Measurements from ENCODE around the gene TAS2R60.

GRCh38 chr7:143422033-143422432 lies 21.2 kb upstream of the TAS2R60 start:
- TF ChIP-seq CTCF (IDR thresholded peaks at IDR 0.05; ENCODE audit: poor library complexity, severe bottlenecking), result no peak
- TF ChIP-seq TAF1 (IDR thresholded peaks at IDR 0.05; ENCODE audit: low read depth), result no peak
- no peak for TF ChIP-seq RAD21 (conservative IDR thresholded peaks at IDR 0.05)
